Measurements from ENCODE around the gene CTRB2. TPM values are rescaled to one million over a fixed set of nuclear protein-coding genes. Genes with fewer than 3 reads are reported as not detected.
"Not testable (repeated sequence)": the region's sequence is repeated elsewhere in the genome, so short reads cannot be mapped to it uniquely, and the experiment has no call there.

The CTRB2 gene
- total RNA-seq, 2 donors from 2014 or later: 12.5 TPM

DNA sequence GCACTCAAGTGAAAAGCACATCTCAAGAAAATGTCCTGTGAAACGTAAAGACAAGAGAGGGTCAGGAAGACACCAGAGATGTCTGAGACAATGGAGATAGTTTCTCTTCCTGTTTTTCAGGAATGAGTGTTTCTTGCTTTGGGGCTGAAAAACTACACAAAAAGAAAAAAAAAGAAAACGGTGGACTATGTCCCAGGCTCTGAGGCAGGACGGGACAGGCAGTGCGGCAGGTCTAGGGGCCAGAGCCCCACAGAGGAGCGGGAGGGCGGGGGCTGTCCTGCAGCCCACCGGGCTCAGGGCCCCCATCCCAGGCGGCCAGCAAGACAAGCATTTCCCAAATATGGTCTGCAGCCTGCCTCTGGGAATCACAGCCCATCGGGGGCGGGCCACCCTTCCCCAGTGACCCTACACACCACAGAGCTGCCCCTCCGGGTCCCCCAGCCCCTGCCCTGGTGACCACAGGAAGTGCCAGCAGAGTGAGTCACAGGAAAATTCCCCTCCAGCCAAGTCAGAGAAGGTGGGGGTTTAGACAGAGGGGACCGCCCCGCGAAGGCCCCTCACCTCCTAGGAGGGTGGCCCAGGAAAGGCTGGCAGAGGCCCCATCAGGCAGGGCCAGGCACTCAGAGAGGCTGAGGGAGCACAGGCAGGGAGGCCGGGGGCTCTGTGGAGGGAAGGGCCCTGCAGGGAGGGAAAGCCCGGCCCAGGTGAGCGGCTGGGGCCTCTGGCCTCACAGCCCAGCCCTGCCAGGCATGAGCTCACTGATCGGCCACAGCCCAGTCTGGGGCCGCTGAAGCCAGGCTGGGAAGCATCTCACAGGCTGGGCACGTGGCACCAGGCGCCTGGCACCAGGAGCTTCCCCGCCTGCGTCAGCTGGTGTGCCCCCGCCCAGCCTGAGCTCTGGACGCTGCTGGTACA lies 38.1 kb upstream of the CTRB2 start:
- Histone ChIP-seq H3K36me3 (peaks cover 11% of the 10 kb centered on the region), H3K4me1 (ENCODE audit: control insufficient read depth in 1 of 2, low read depth in 2 of 2) (peaks cover 70 to 99% of the 10 kb centered on the region in 2 donors), H3K27ac (peak overlapping the region; percentile 96 to 99), H3K4me3 (peak overlapping the region; percentile 59), H3K9me3 (no peaks in the 10 kb centered on the region), H3K27me3 (replicated peaks; ENCODE audit: insufficient read depth) (no peaks in the 10 kb centered on the region)
- TF ChIP-seq, protein P1, sequence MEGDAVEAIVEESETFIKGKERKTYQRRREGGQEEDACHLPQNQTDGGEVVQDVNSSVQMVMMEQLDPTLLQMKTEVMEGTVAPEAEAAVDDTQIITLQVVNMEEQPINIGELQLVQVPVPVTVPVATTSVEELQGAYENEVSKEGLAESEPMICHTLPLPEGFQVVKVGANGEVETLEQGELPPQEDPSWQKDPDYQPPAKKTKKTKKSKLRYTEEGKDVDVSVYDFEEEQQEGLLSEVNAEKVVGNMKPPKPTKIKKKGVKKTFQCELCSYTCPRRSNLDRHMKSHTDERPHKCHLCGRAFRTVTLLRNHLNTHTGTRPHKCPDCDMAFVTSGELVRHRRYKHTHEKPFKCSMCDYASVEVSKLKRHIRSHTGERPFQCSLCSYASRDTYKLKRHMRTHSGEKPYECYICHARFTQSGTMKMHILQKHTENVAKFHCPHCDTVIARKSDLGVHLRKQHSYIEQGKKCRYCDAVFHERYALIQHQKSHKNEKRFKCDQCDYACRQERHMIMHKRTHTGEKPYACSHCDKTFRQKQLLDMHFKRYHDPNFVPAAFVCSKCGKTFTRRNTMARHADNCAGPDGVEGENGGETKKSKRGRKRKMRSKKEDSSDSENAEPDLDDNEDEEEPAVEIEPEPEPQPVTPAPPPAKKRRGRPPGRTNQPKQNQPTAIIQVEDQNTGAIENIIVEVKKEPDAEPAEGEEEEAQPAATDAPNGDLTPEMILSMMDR (IDR thresholded peaks at IDR 0.05): no peak
- peak; percentile 77 for DNase-seq (ENCODE audit: low spot score)
- peak; percentile 84 for ATAC-seq (ENCODE audit: insufficient number of reproducible peaks, low FRiP score, low read depth)

DNA sequence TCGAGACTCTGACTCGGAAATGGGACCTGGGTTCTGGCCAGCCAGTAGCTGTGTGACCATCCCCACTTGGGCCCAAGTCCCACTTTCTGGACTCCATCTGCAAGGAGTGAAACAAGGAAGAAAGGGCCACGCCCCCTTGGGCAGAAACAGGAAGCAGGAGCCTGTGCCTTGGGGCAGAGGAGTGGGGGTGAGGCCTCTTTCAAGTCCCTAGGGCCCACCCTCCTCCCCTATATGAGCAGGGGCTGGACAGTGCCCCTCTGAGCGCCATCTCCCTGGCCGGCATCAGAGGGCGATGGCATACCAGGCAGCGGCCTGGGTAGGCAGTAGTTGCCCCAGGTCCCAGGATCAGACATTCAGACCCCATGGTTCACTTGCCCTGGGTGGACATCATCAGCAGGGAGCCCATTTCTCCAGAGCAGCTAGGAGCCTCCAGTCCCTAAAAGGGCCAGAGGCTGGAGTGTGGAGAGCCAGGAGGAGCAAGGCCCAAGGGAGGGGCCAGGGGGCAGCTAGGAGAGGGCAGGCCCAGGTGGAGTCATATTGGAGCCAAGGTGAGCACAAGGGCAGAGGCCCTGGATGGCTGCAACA lies 37.4 kb upstream of the CTRB2 start:
- peaks cover 11% of the 10 kb centered on the region for H3K36me3 ChIP-seq
- H3K9me3 ChIP-seq: no peaks in the 10 kb centered on the region
- DNase-seq (ENCODE audit: low spot score): no peak
- peaks cover 73 to 99% of the 10 kb centered on the region in 2 donors for H3K4me1 ChIP-seq (ENCODE audit: control insufficient read depth in 1 of 2, low read depth in 2 of 2)
- H3K27ac ChIP-seq: peak overlapping the region; percentile 96 to 99
- ATAC-seq (ENCODE audit: insufficient number of reproducible peaks, low FRiP score, low read depth): no peak
- H3K27me3 ChIP-seq (replicated peaks; ENCODE audit: insufficient read depth): no peaks in the 10 kb centered on the region
- TF ChIP-seq, protein P1 (IDR thresholded peaks at IDR 0.05): no peak
- H3K4me3 ChIP-seq: peak overlapping the region; percentile 59

DNA sequence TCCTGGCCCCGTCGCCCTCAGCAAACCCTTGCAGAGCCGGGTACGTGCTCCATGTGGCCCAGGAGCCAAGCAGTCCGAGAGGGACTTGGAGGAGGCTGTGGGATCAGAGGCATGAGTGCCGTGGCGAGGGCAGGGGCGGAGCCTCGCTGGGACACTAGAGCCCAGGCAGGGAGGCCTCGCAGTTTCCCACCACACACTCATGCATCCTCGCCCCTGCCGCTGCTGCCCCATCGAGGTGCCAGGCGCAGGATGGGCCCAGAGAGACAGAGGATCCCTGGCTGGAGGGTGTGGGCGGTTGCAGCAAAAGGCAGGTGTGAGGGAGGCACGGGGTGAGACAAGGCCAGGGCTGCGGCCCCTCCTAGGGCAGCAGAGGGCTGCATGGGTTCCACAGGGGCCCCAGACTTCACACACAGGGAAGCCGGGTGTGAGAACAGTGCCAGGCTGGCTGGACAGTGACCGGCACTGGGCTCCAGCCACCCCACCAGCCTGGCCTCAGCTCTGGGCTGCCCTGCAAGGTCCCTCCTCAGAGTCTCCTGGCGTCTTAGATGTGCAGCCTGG lies 36.8 kb upstream of the CTRB2 start:
- Histone ChIP-seq H3K27ac (peak overlapping the region; percentile 96 to 99), H3K9me3 (no peaks in the 10 kb centered on the region), H3K27me3 (replicated peaks; ENCODE audit: insufficient read depth) (no peaks in the 10 kb centered on the region), H3K4me3 (peak overlapping the region; percentile 59), H3K4me1 (ENCODE audit: control insufficient read depth in 1 of 2, low read depth in 2 of 2) (peaks cover 73 to 99% of the 10 kb centered on the region in 2 donors), H3K36me3 (peaks cover 11% of the 10 kb centered on the region)
- DNase-seq (ENCODE audit: low spot score): no peak
- TF ChIP-seq, protein P1 (IDR thresholded peaks at IDR 0.05): no peak
- no peak for ATAC-seq (ENCODE audit: insufficient number of reproducible peaks, low FRiP score, low read depth)

DNA sequence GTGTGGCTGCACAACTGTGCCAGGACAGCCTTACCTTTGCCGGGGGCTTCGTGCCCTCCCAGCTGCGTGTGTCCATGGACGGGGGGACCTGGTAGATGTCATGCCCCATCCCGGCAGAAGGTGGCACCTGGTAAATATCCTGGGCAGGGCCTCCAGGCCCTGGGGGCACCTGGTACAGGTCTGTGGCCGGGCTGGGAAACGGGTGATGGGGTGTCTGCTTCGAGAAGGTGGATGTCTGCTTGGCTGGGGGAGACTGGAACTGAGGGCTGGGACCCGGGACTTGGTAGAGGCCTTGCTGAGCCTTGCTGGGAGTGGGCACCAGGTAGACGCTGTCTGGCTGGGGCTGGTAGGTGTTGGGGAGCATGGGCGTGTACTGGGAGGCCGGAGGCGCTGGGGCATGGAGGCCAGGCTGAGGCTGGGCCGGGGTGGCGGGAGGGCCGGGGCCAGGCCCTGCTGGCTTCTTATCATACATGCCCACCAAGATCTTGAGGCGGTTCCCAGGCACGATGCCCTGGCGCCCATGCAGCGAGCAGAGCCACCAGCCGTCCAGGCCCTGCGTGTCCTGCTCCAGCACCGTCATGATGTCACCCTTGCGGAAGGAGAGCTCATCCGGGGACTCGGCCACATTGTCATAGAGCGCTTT lies 35.6 kb upstream of the CTRB2 start:
- H3K27ac ChIP-seq: peak overlapping the region; percentile 96 to 99
- H3K27me3 ChIP-seq (replicated peaks; ENCODE audit: insufficient read depth); H3K9me3 ChIP-seq; ATAC-seq (ENCODE audit: insufficient number of reproducible peaks, low FRiP score, low read depth); DNase-seq (ENCODE audit: low spot score); H3K4me3 ChIP-seq: not testable (repeated sequence)
- peaks cover 11% of the 10 kb centered on the region for H3K36me3 ChIP-seq
- H3K4me1 ChIP-seq (ENCODE audit: control insufficient read depth in 1 of 2, low read depth in 2 of 2): peaks cover 71 to 99% of the 10 kb centered on the region in 2 donors

GRCh38 chr16:75241955-75242354 lies 35.0 kb upstream of the CTRB2 start:
- Histone ChIP-seq H3K4me1 (ENCODE audit: control insufficient read depth in 1 of 2, low read depth in 2 of 2) (peaks cover 69 to 99% of the 10 kb centered on the region in 2 donors), H3K27me3 (replicated peaks; ENCODE audit: insufficient read depth) (no peaks in the 10 kb centered on the region), H3K27ac (peak overlapping the region; percentile 96 to 99), H3K4me3 (no peak overlapping the region), H3K36me3 (peaks cover 11% of the 10 kb centered on the region), H3K9me3 (no peaks in the 10 kb centered on the region)
- TF ChIP-seq, protein P1 (IDR thresholded peaks at IDR 0.05): no peak
- DNase-seq (ENCODE audit: low spot score) (no peak), ATAC-seq (ENCODE audit: insufficient number of reproducible peaks, low FRiP score, low read depth) (no peak)
